DND-41 (cell line): ENCODE measurements around the gene C1QTNF1.

ENCODE experiments used
- ATAC-seq: fragments of 200-7000 bp; cut with Tn5 transposase; 3 replicates; pipeline ENCODE4 v1.9.1; 2021; ENCODE audit warnings: low read depth; ENCODE audit not compliant: insufficient read depth
- DNase-seq: peaks from one replicate; pipeline ENCODE4 v3.0.0-alpha.2; 2020
- H2AFZ ChIP-seq: 2 replicates; pipeline ENCODE4 v1.6.0; 2012; ENCODE audit warnings: low read depth, low read length
- H3K27ac ChIP-seq: 2 replicates; pipeline ENCODE4 v1.5.1; 2012; ENCODE audit warnings: low read length, inconsistent platforms
- H3K27me3 ChIP-seq: fragments of 200-600 bp; sonication (generic); 2 replicates; pipeline ENCODE4 v1.6.0; 2012; ENCODE audit warnings: low read length, mild to moderate bottlenecking, inconsistent platforms; ENCODE audit not compliant: insufficient read depth, poor library complexity
- H3K36me3 ChIP-seq: 2 replicates; pipeline ENCODE4 v1.5.1; 2012; ENCODE audit warnings: low read length, inconsistent platforms; ENCODE audit not compliant: insufficient read depth
- H3K4me1 ChIP-seq: 2 replicates; pipeline ENCODE4 v1.5.1; 2012; ENCODE audit warnings: mild to moderate bottlenecking, low read length; ENCODE audit not compliant: insufficient read depth
- H3K4me2 ChIP-seq: 2 replicates; pipeline ENCODE4 v1.6.0; 2012; ENCODE audit warnings: mild to moderate bottlenecking, moderate library complexity, low read length, inconsistent platforms; ENCODE audit not compliant: insufficient read depth
- H3K4me3 ChIP-seq, 2 experiments: fragments of 200-600 bp in 1 of 2; shearing (Covaris generic) in 1 of 2; 2 replicates each; pipeline ENCODE4 v1.5.1; 2012 to 2016; ENCODE audit warnings: inconsistent platforms in 2 of 2, low read length in 2 of 2, mild to moderate bottlenecking in 2 of 2, low read depth in 1 of 2, moderate library complexity in 1 of 2
- H3K79me2 ChIP-seq: 2 replicates; pipeline ENCODE4 v1.6.0; 2012; ENCODE audit warnings: low read length, inconsistent platforms; ENCODE audit not compliant: insufficient read depth
- H3K9ac ChIP-seq: 2 replicates; pipeline ENCODE4 v1.6.0; 2012; ENCODE audit warnings: low read depth, mild to moderate bottlenecking, inconsistent platforms, low read length, moderate library complexity
- H3K9me3 ChIP-seq: 2 replicates; pipeline ENCODE4 v1.5.1; 2012; ENCODE audit warnings: low read length, moderate library complexity, mild to moderate bottlenecking, inconsistent platforms; ENCODE audit not compliant: insufficient read depth, severe bottlenecking
- H4K20me1 ChIP-seq: 2 replicates; pipeline ENCODE4 v1.6.0; 2012; ENCODE audit warnings: low read length; ENCODE audit not compliant: insufficient read depth
- CTCF ChIP-seq: IDR thresholded peaks from 2 replicates; pipeline ENCODE4 v1.5.1; 2012; ENCODE audit warnings: borderline replicate concordance, low read length, moderate library complexity, mild to moderate bottlenecking; ENCODE audit not compliant: poor library complexity, severe bottlenecking; ENCODE audit errors: extremely low read depth
- EZH2 ChIP-seq: IDR thresholded peaks from 3 replicates; pipeline ENCODE4 v1.6.1; 2012; ENCODE audit warnings: borderline replicate concordance, low read depth, mild to moderate bottlenecking, moderate library complexity, low read length, inconsistent platforms; ENCODE audit not compliant: severe bottlenecking

Gene C1QTNF1

GRCh38 chr17:79048826-79049755, 25.1 kb downstream of the C1QTNF1 start:
- Histone ChIP-seq H3K4me1 (no peaks in the 10 kb centered on the region), H3K27me3 (no peaks in the 10 kb centered on the region), H3K36me3 (no peaks in the 10 kb centered on the region), H3K4me2 (no peak overlapping the region), H3K9me3 (no peaks in the 10 kb centered on the region), H2AFZ (no peak overlapping the region), H3K27ac (no peak overlapping the region), H3K4me3 (no peak overlapping the region), H3K79me2 (no peaks in the 10 kb centered on the region), H4K20me1 (peaks cover 10% of the 10 kb centered on the region), H3K9ac (no peak overlapping the region)
- DNase-seq, result no peak
- TF ChIP-seq EZH2 (no peak), CTCF (no peak)
- no peak for ATAC-seq

- Histone ChIP-seq H3K9me3 (no peaks in the 10 kb centered on the region), H3K9ac (no peak overlapping the region), H3K4me2 (no peak overlapping the region), H3K36me3 (no peaks in the 10 kb centered on the region), H2AFZ (no peak overlapping the region), H3K27ac (no peak overlapping the region), H3K27me3 (no peaks in the 10 kb centered on the region), H3K4me1 (no peaks in the 10 kb centered on the region), H4K20me1 (peaks cover 10% of the 10 kb centered on the region), H3K4me3 (no peak overlapping the region), H3K79me2 (no peaks in the 10 kb centered on the region)
- no peak for DNase-seq
- TF ChIP-seq CTCF (no peak), EZH2 (no peak)
- no peak for ATAC-seq
Observed at GRCh38 chr17:79049821-79050220, 25.9 kb downstream of the C1QTNF1 start.

GRCh38 chr17:79050551-79050950, 26.6 kb downstream of the C1QTNF1 start:
- DNase-seq (no peak), ATAC-seq (no peak)
- Histone ChIP-seq H3K4me1 (no peaks in the 10 kb centered on the region), H3K79me2 (no peaks in the 10 kb centered on the region), H3K27ac (no peak overlapping the region), H3K4me2 (no peak overlapping the region), H3K9ac (no peak overlapping the region), H2AFZ (no peak overlapping the region), H3K27me3 (no peaks in the 10 kb centered on the region), H3K9me3 (no peaks in the 10 kb centered on the region), H3K4me3 (no peak overlapping the region), H4K20me1 (peaks cover 7% of the 10 kb centered on the region), H3K36me3 (no peaks in the 10 kb centered on the region)
- TF ChIP-seq CTCF (no peak), EZH2 (no peak)
